Measurements from ENCODE around the gene IL16.

IL16 gene

GRCh38 chr15:81270781-81271491, 74.3 kb downstream of the IL16 start:
- peak; percentile 25 for DNase-seq (ENCODE audit: low read depth)
- H3K27me3 ChIP-seq (replicated peaks; ENCODE audit: control insufficient read depth, insufficient read depth, low read length), result no peaks in the 10 kb centered on the region
- peaks cover 11% of the 10 kb centered on the region for H3K4me1 ChIP-seq (ENCODE audit: control insufficient read depth, insufficient read depth, low read length)
- H3K9ac ChIP-seq (ENCODE audit: low read length), result no peak overlapping the region
- H3K4me3 ChIP-seq (ENCODE audit: low read length), result no peak overlapping the region
- no peaks in the 10 kb centered on the region for H3K9me3 ChIP-seq (ENCODE audit: control insufficient read depth, low read length)
- H3K36me3 ChIP-seq (ENCODE audit: control insufficient read depth, insufficient read depth, low read length, severe bottlenecking), result peaks cover 22% of the 10 kb centered on the region

GRCh38 chr15:81271761-81272644, 75.3 kb downstream of the IL16 start:
- H3K27me3 ChIP-seq (replicated peaks; ENCODE audit: control insufficient read depth, insufficient read depth, low read length), result no peaks in the 10 kb centered on the region
- H3K9me3 ChIP-seq (ENCODE audit: control insufficient read depth, low read length), result peaks cover 7% of the 10 kb centered on the region
- peaks cover 22% of the 10 kb centered on the region for H3K36me3 ChIP-seq (ENCODE audit: control insufficient read depth, insufficient read depth, low read length, severe bottlenecking)
- no peak overlapping the region for H3K9ac ChIP-seq (ENCODE audit: low read length)
- no peak for DNase-seq (ENCODE audit: low read depth)
- no peak overlapping the region for H3K4me3 ChIP-seq (ENCODE audit: low read length)
- peaks cover 13% of the 10 kb centered on the region for H3K4me1 ChIP-seq (ENCODE audit: control insufficient read depth, insufficient read depth, low read length)

GRCh38 chr15:81273200-81273599, 76.5 kb downstream of the IL16 start:
- Histone ChIP-seq H3K36me3 (ENCODE audit: control insufficient read depth, insufficient read depth, low read length, severe bottlenecking) (peaks cover 16% of the 10 kb centered on the region), H3K4me1 (ENCODE audit: control insufficient read depth, insufficient read depth, low read length) (peaks cover 13% of the 10 kb centered on the region), H3K4me3 (ENCODE audit: low read length) (no peak overlapping the region), H3K9ac (ENCODE audit: low read length) (no peak overlapping the region), H3K27me3 (replicated peaks; ENCODE audit: control insufficient read depth, insufficient read depth, low read length) (no peaks in the 10 kb centered on the region), H3K9me3 (ENCODE audit: control insufficient read depth, low read length) (peaks cover 14% of the 10 kb centered on the region)
- DNase-seq (ENCODE audit: low read depth), result no peak

GRCh38 chr15:81273855-81274254, 77.2 kb downstream of the IL16 start:
- no peak for DNase-seq (ENCODE audit: low read depth)
- no peak overlapping the region for H3K9ac ChIP-seq (ENCODE audit: low read length)
- H3K4me1 ChIP-seq (ENCODE audit: control insufficient read depth, insufficient read depth, low read length), result peaks cover 13% of the 10 kb centered on the region
- no peaks in the 10 kb centered on the region for H3K27me3 ChIP-seq (replicated peaks; ENCODE audit: control insufficient read depth, insufficient read depth, low read length)
- H3K36me3 ChIP-seq (ENCODE audit: control insufficient read depth, insufficient read depth, low read length, severe bottlenecking), result peaks cover 16% of the 10 kb centered on the region
- H3K4me3 ChIP-seq (ENCODE audit: low read length), result no peak overlapping the region
- H3K9me3 ChIP-seq (ENCODE audit: control insufficient read depth, low read length), result peaks cover 14% of the 10 kb centered on the region

- peaks cover 13% of the 10 kb centered on the region for H3K4me1 ChIP-seq (ENCODE audit: control insufficient read depth, insufficient read depth, low read length)
- peaks cover 20% of the 10 kb centered on the region for H3K36me3 ChIP-seq (ENCODE audit: control insufficient read depth, insufficient read depth, low read length, severe bottlenecking)
- no peaks in the 10 kb centered on the region for H3K27me3 ChIP-seq (replicated peaks; ENCODE audit: control insufficient read depth, insufficient read depth, low read length)
- H3K4me3 ChIP-seq (ENCODE audit: low read length), result no peak overlapping the region
- no peak overlapping the region for H3K9ac ChIP-seq (ENCODE audit: low read length)
- DNase-seq (ENCODE audit: low read depth), result no peak
- H3K9me3 ChIP-seq (ENCODE audit: control insufficient read depth, low read length), result peaks cover 14% of the 10 kb centered on the region
These were observed 77.6 kb downstream of the IL16 start for GRCh38 chr15:81274255-81274654.

GRCh38 chr15:81274931-81275707, 78.4 kb downstream of the IL16 start:
- peak overlapping the region; percentile 36 for H3K9ac ChIP-seq (ENCODE audit: low read length)
- peaks cover 14% of the 10 kb centered on the region for H3K9me3 ChIP-seq (ENCODE audit: control insufficient read depth, low read length)
- no peaks in the 10 kb centered on the region for H3K27me3 ChIP-seq (replicated peaks; ENCODE audit: control insufficient read depth, insufficient read depth, low read length)
- H3K4me3 ChIP-seq (ENCODE audit: low read length), result no peak overlapping the region
- peak; percentile 91 for DNase-seq (ENCODE audit: low read depth)
- H3K4me1 ChIP-seq (ENCODE audit: control insufficient read depth, insufficient read depth, low read length), result peaks cover 13% of the 10 kb centered on the region
- peaks cover 20% of the 10 kb centered on the region for H3K36me3 ChIP-seq (ENCODE audit: control insufficient read depth, insufficient read depth, low read length, severe bottlenecking)

- no peaks in the 10 kb centered on the region for H3K27me3 ChIP-seq (replicated peaks; ENCODE audit: control insufficient read depth, insufficient read depth, low read length)
- peaks cover 14% of the 10 kb centered on the region for H3K9me3 ChIP-seq (ENCODE audit: control insufficient read depth, low read length)
- H3K4me1 ChIP-seq (ENCODE audit: control insufficient read depth, insufficient read depth, low read length), result peaks cover 13% of the 10 kb centered on the region
- peak overlapping the region; percentile 36 for H3K9ac ChIP-seq (ENCODE audit: low read length)
- H3K4me3 ChIP-seq (ENCODE audit: low read length), result no peak overlapping the region
- DNase-seq (ENCODE audit: low read depth), result peak; percentile 14
- H3K36me3 ChIP-seq (ENCODE audit: control insufficient read depth, insufficient read depth, low read length, severe bottlenecking), result peaks cover 25% of the 10 kb centered on the region
These were observed 79.2 kb downstream of the IL16 start for GRCh38 chr15:81275711-81276392.

- no peak for DNase-seq (ENCODE audit: low read depth)
- Histone ChIP-seq H3K4me1 (ENCODE audit: control insufficient read depth, insufficient read depth, low read length) (peaks cover 13% of the 10 kb centered on the region), H3K36me3 (ENCODE audit: control insufficient read depth, insufficient read depth, low read length, severe bottlenecking) (peaks cover 35% of the 10 kb centered on the region), H3K9ac (ENCODE audit: low read length) (no peak overlapping the region), H3K4me3 (ENCODE audit: low read length) (no peak overlapping the region), H3K27me3 (replicated peaks; ENCODE audit: control insufficient read depth, insufficient read depth, low read length) (no peaks in the 10 kb centered on the region), H3K9me3 (ENCODE audit: control insufficient read depth, low read length) (peaks cover 14% of the 10 kb centered on the region)
These were observed 80.3 kb downstream of the IL16 start for GRCh38 chr15:81276967-81277366.

- no peak for DNase-seq (ENCODE audit: low read depth)
- Histone ChIP-seq H3K9me3 (ENCODE audit: control insufficient read depth, low read length) (peaks cover 14% of the 10 kb centered on the region), H3K4me1 (ENCODE audit: control insufficient read depth, insufficient read depth, low read length) (peaks cover 13% of the 10 kb centered on the region), H3K9ac (ENCODE audit: low read length) (no peak overlapping the region), H3K4me3 (ENCODE audit: low read length) (no peak overlapping the region), H3K27me3 (replicated peaks; ENCODE audit: control insufficient read depth, insufficient read depth, low read length) (no peaks in the 10 kb centered on the region), H3K36me3 (ENCODE audit: control insufficient read depth, insufficient read depth, low read length, severe bottlenecking) (peaks cover 42% of the 10 kb centered on the region)
These were observed 81.2 kb downstream of the IL16 start for GRCh38 chr15:81277851-81278250.

- peaks cover 13% of the 10 kb centered on the region for H3K4me1 ChIP-seq (ENCODE audit: control insufficient read depth, insufficient read depth, low read length)
- peaks cover 14% of the 10 kb centered on the region for H3K9me3 ChIP-seq (ENCODE audit: control insufficient read depth, low read length)
- no peak overlapping the region for H3K4me3 ChIP-seq (ENCODE audit: low read length)
- H3K27me3 ChIP-seq (replicated peaks; ENCODE audit: control insufficient read depth, insufficient read depth, low read length), result no peaks in the 10 kb centered on the region
- H3K36me3 ChIP-seq (ENCODE audit: control insufficient read depth, insufficient read depth, low read length, severe bottlenecking), result peaks cover 41% of the 10 kb centered on the region
- no peak overlapping the region for H3K9ac ChIP-seq (ENCODE audit: low read length)
- no peak for DNase-seq (ENCODE audit: low read depth)
These were observed 81.8 kb downstream of the IL16 start for GRCh38 chr15:81278306-81279029.
